ENCODE data around the gene PIAS1. TPM values are rescaled to one million over a fixed set of nuclear protein-coding genes. Genes with fewer than 3 reads are reported as not detected.

The PIAS1 gene
- total RNA-seq, 2 experiments from 2014 or later = 44.1 to 59.0 TPM

- no peaks in the 10 kb centered on the region for H3K4me1 ChIP-seq (ENCODE audit: insufficient read depth, low read length, poor library complexity, severe bottlenecking)
- no TSS peak for BruUV-seq (replicated peaks)
- H3K4me2 ChIP-seq (ENCODE audit: low read length) = no peak overlapping the region
- DNase-seq (ENCODE audit: low spot score) = no peak
- H3K79me2 ChIP-seq (ENCODE audit: insufficient read depth, low read depth, low read length) = peaks cover 9% of the 10 kb centered on the region; the same call in 1 of the 2 replicates
- CTCF ChIA-PET (ENCODE audit: unreplicated experiment) = interaction anchor here (0.6 kb wide), 1 partner anchor 356 kb away, joined by 3 read pairs; no protein-coding TSS in a partner anchor
- no peaks in the 10 kb centered on the region for H3K9me2 ChIP-seq (ENCODE audit: insufficient read depth, low read length)
- no peaks in the 10 kb centered on the region for H3K9me3 ChIP-seq (ENCODE audit: low read length)
- no peak overlapping the region for H2AFZ ChIP-seq (ENCODE audit: low read length)
- POLR2A ChIA-PET = no interaction called here
- H3K27ac ChIP-seq (ENCODE audit: low read depth, low read length, poor library complexity, severe bottlenecking) = no peak overlapping the region
- peaks cover 35% of the 10 kb centered on the region; the same call in 1 of the 2 replicates for H3K36me3 ChIP-seq (ENCODE audit: insufficient read depth, low read length)
- intact Hi-C loops (cut with micrococcal nuclease; ENCODE audit: unreplicated experiment) = no loop called here
- H4K20me1 ChIP-seq (ENCODE audit: insufficient read depth, low read length) = no peaks in the 10 kb centered on the region
- H3K4me3 ChIP-seq (ENCODE audit: low read depth, low read length, poor library complexity, severe bottlenecking) = no peak overlapping the region
- TF ChIP-seq CTCF (conservative IDR thresholded peaks at IDR 0.05; ENCODE audit: low read length) (no peak), EZH2phosphoT487 (IDR thresholded peaks at IDR 0.05; ENCODE audit: borderline replicate concordance, low read depth, low read length) (no peak)
Observed at GRCh38 chr15:68199340-68199739, 145.2 kb downstream of the PIAS1 start.

- Histone ChIP-seq H3K27ac (ENCODE audit: low read depth, low read length, poor library complexity, severe bottlenecking) (no peak overlapping the region), H3K4me2 (ENCODE audit: low read length) (no peak overlapping the region), H3K9me3 (ENCODE audit: low read length) (no peaks in the 10 kb centered on the region), H3K4me1 (ENCODE audit: insufficient read depth, low read length, poor library complexity, severe bottlenecking) (no peaks in the 10 kb centered on the region), H3K4me3 (ENCODE audit: low read depth, low read length, poor library complexity, severe bottlenecking) (no peak overlapping the region), H2AFZ (ENCODE audit: low read length) (no peak overlapping the region), H3K9me2 (ENCODE audit: insufficient read depth, low read length) (no peaks in the 10 kb centered on the region), H3K79me2 (ENCODE audit: insufficient read depth, low read depth, low read length) (peaks cover 9% of the 10 kb centered on the region; the same call in 1 of the 2 replicates), H3K36me3 (ENCODE audit: insufficient read depth, low read length) (peaks cover 36% of the 10 kb centered on the region; the same call in 1 of the 2 replicates), H4K20me1 (ENCODE audit: insufficient read depth, low read length) (no peaks in the 10 kb centered on the region)
- intact Hi-C loops (cut with micrococcal nuclease; ENCODE audit: unreplicated experiment) = no loop called here
- TF ChIP-seq EZH2phosphoT487 (IDR thresholded peaks at IDR 0.05; ENCODE audit: borderline replicate concordance, low read depth, low read length) = no peak
- no peak for TF ChIP-seq CTCF (conservative IDR thresholded peaks at IDR 0.05; ENCODE audit: low read length)
- no peak for DNase-seq (ENCODE audit: low spot score)
- no TSS peak for BruUV-seq (replicated peaks)
- ChIA-PET CTCF (ENCODE audit: unreplicated experiment) (no interaction called here), POLR2A (no interaction called here)
Observed at GRCh38 chr15:68200016-68200861, 146.1 kb downstream of the PIAS1 start.
